Tibial artery (tissue), 4 donors: ENCODE measurements around the gene DDX5.
"Not testable (repeated sequence)": the region's sequence is repeated elsewhere in the genome, so short reads cannot be mapped to it uniquely, and the experiment has no call there.

Experiments used
- DNase-seq, 2 donors: peaks; one replicate each; pipeline ENCODE4 v3.0.0-alpha.2; 2019
- H3K27ac ChIP-seq, 2 donors: fragments of 200-600 bp; sonication (generic) in 1 of 2; 1 replicate in 1 of 2; 2 replicates in 1 of 2; pipeline ENCODE4 v1.5.1; 2018 to 2019; ENCODE audit warnings: mild to moderate bottlenecking in 1 of 2
- H3K27me3 ChIP-seq, 2 donors: fragments of 200-600 bp; sonication (generic) in 1 of 2; one replicate each; pipeline versions ENCODE4 v1.5.1 to v1.6.0; 2016 to 2019
- H3K36me3 ChIP-seq, 3 donors: fragments of 200-600 bp; sonication (generic) in 2 of 3; one replicate each; pipeline ENCODE4 v1.5.1; 2016 to 2019; ENCODE audit warnings: mild to moderate bottlenecking in 2 of 3
- H3K4me1 ChIP-seq, 4 donors: fragments of 200-600 bp; sonication (generic) in 2 of 4; 1 replicate in 3 of 4; 2 replicates in 1 of 4; pipeline ENCODE4 v1.5.1; 2016 to 2019
- H3K4me3 ChIP-seq, 2 donors: fragments of 200-600 bp; sonication (generic) in 1 of 2; 1 replicate in 1 of 2; 2 replicates in 1 of 2; pipeline ENCODE4 v1.5.1; 2018 to 2019; ENCODE audit warnings: mild to moderate bottlenecking in 2 of 2
- H3K9me3 ChIP-seq, 3 donors: fragments of 200-600 bp; sonication (generic) in 1 of 3; one replicate each; pipeline ENCODE4 v1.5.1; 2016 to 2019
- CTCF ChIP-seq, 2 experiments: fragments of 200-600 bp in 1 of 2; fragments of 450-650 bp in 1 of 2; IDR thresholded peaks; one replicate each; pipeline ENCODE4 v1.5.1; 2017 to 2019; ENCODE audit warnings: antibody characterized with exemption in 2 of 2, mild to moderate bottlenecking in 1 of 2, moderate library complexity in 1 of 2
- intact Hi-C: fragments of 100-400 bp; cut with DNase I; formaldehyde crosslinking; loops from one replicate; pipeline ENCODE4 v1.15.0; 2023; ENCODE audit warnings: low total_unique reads

DDX5 gene

GRCh38 chr17:64461788-64462187 is 44.3 kb downstream of the DDX5 start:
- Histone ChIP-seq H3K27me3 (no peaks in the 10 kb centered on the region), H3K9me3 (no peaks in the 10 kb centered on the region), H3K4me3 (no peak overlapping the region), H3K27ac (no peak overlapping the region), H3K36me3 (no peaks in the 10 kb centered on the region), H3K4me1 (no peaks in the 10 kb centered on the region)
- DNase-seq, result no peak
- intact Hi-C loops, result no loop called here
- TF ChIP-seq CTCF (IDR thresholded peaks at IDR 0.05), result no peak

DNA sequence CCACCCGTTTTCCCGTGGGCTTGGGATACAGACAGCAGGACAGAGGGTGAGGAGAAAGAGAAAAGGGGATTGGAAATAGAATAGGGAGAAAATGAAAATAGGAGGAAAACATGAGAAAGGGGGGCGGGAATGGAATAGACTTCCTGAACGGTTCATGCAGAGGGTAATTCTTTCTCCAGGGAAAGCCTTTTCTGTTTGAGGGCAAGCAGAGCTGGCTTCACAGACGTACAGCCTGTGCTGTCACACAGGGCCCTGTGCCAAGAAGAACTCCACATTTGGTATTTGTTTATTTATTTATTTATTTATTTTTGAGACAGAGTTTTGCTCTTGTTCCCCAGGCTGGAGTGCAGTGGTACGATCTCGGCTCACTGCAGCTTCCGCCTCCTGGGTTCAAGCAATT is 45.1 kb downstream of the DDX5 start:
- no peak overlapping the region for H3K4me3 ChIP-seq
- no peaks in the 10 kb centered on the region for H3K27me3 ChIP-seq
- no peak overlapping the region for H3K27ac ChIP-seq
- no peaks in the 10 kb centered on the region for H3K9me3 ChIP-seq
- no peaks in the 10 kb centered on the region for H3K36me3 ChIP-seq
- DNase-seq, result no peak
- intact Hi-C loops, result no loop called here
- TF ChIP-seq CTCF (IDR thresholded peaks at IDR 0.05), result no peak
- no peaks in the 10 kb centered on the region for H3K4me1 ChIP-seq

DNA sequence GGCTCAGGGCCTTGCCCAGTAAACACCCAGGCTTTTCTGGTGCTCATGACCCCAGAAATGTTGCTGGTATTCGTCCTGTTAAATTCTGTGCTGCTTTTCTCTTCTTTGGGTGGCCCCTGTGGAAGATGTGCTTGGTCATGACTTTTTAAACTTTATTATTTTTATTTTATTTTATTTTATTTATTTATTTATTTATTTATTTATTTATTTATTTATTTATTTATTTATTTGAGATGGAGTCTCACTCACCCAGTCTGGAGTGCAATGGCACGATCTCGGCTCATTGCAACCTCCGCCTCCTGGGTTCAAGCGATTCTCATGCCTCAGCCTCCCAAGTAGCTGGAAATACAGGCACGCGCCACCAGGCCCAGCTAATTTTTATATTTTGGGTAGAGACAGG is 46.3 kb downstream of the DDX5 start:
- intact Hi-C loops, H3K27me3 ChIP-seq, H3K4me3 ChIP-seq, H3K36me3 ChIP-seq, H3K9me3 ChIP-seq, DNase-seq, H3K27ac ChIP-seq, H3K4me1 ChIP-seq: not testable (repeated sequence)

- H3K36me3 ChIP-seq, result no peaks in the 10 kb centered on the region
- H3K4me1 ChIP-seq, result no peaks in the 10 kb centered on the region
- no peak overlapping the region for H3K27ac ChIP-seq
- TF ChIP-seq CTCF (IDR thresholded peaks at IDR 0.05), result no peak
- no peak overlapping the region for H3K4me3 ChIP-seq
- DNase-seq, result no peak
- intact Hi-C loops, result no loop called here
- H3K9me3 ChIP-seq, result no peaks in the 10 kb centered on the region
- no peaks in the 10 kb centered on the region for H3K27me3 ChIP-seq
Measured at GRCh38 chr17:64459284-64459747, 46.8 kb downstream of the DDX5 start.

GRCh38 chr17:64458756-64459155 is 47.3 kb downstream of the DDX5 start:
- no peak for DNase-seq
- intact Hi-C loops, result no loop called here
- no peaks in the 10 kb centered on the region for H3K9me3 ChIP-seq
- no peak overlapping the region for H3K4me3 ChIP-seq
- no peak overlapping the region for H3K27ac ChIP-seq
- H3K36me3 ChIP-seq, result no peaks in the 10 kb centered on the region
- no peaks in the 10 kb centered on the region for H3K4me1 ChIP-seq
- TF ChIP-seq CTCF (IDR thresholded peaks at IDR 0.05), result no peak
- no peaks in the 10 kb centered on the region for H3K27me3 ChIP-seq

DNA sequence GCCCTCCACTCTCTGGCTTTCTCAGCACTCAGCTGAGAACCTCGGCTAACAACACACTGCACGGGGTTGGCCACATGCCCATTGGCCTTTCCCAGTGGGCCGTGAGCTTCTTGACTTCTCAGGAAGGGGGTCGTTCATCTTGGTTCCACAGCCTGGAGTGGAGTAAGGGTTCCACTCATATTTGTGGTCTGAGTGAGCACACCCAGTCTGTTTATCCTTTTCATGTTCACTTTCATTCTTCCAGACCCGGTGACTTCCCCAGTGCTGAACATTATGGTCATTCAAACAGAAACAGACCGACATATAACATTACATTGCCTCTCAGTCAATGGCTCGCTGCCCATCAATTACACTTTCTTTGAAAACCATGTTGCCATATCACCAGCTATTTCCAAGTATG is 48.9 kb downstream of the DDX5 start:
- H3K4me1 ChIP-seq, result no peaks in the 10 kb centered on the region
- H3K36me3 ChIP-seq, result no peaks in the 10 kb centered on the region
- no peak overlapping the region for H3K4me3 ChIP-seq
- H3K27me3 ChIP-seq, result no peaks in the 10 kb centered on the region
- DNase-seq, result no peak
- intact Hi-C loops, result no loop called here
- H3K9me3 ChIP-seq, result no peaks in the 10 kb centered on the region
- TF ChIP-seq CTCF (IDR thresholded peaks at IDR 0.05), result no peak
- no peak overlapping the region for H3K27ac ChIP-seq
